C4-2B (cell line): ENCODE data around the gene NTRK3.

Experiments
- ZFX ChIP-seq: fragments of 450-650 bp; IDR thresholded peaks from 2 replicates; pipeline ENCODE4 v1.6.1; 2017
- TF ChIP-seq, protein P1 (sequence below): fragments of 450-650 bp; conservative IDR thresholded peaks from 2 replicates; pipeline ENCODE4 v1.5.1; 2017; ENCODE audit warnings: mild to moderate bottlenecking

DNA sequence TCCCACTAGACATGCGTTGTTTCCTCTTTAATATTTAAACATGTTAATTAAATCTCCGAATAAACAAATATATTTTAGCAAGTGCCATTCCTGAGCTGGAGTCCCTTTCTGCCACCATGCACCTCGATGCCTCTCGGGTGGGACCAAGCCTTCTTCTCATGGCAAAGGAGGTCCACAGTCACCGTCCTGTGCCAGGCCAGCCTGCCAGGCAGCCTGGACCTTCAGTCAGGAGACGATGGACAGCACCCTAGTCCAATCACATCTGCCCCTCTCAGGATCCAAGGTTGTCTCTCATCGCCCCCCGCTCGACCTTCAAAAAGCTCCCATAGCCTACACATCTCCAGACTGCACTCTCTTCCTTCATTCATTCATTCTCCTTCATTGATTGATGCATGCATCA is 22.6 kb downstream of the NTRK3 start:
- TF ChIP-seq, protein P1, sequence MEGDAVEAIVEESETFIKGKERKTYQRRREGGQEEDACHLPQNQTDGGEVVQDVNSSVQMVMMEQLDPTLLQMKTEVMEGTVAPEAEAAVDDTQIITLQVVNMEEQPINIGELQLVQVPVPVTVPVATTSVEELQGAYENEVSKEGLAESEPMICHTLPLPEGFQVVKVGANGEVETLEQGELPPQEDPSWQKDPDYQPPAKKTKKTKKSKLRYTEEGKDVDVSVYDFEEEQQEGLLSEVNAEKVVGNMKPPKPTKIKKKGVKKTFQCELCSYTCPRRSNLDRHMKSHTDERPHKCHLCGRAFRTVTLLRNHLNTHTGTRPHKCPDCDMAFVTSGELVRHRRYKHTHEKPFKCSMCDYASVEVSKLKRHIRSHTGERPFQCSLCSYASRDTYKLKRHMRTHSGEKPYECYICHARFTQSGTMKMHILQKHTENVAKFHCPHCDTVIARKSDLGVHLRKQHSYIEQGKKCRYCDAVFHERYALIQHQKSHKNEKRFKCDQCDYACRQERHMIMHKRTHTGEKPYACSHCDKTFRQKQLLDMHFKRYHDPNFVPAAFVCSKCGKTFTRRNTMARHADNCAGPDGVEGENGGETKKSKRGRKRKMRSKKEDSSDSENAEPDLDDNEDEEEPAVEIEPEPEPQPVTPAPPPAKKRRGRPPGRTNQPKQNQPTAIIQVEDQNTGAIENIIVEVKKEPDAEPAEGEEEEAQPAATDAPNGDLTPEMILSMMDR = no peak
- no peak for TF ChIP-seq ZFX
